ENCODE data around the gene FGG.
A peak's percentile ranks its signal among the peaks of the same experiment; 100 is the strongest.

Gene FGG
- total RNA-seq = 0 reads per million in 2 experiments

- DNase-seq (ENCODE audit: low read depth) = no peak
Measured at GRCh38 chr4:154612472-154613414, at the start of gene FGG. TSS of gene FGG (minus strand) at chr4:154612656. CDS start at chr4:154612609, 47 bp downstream.

DNA sequence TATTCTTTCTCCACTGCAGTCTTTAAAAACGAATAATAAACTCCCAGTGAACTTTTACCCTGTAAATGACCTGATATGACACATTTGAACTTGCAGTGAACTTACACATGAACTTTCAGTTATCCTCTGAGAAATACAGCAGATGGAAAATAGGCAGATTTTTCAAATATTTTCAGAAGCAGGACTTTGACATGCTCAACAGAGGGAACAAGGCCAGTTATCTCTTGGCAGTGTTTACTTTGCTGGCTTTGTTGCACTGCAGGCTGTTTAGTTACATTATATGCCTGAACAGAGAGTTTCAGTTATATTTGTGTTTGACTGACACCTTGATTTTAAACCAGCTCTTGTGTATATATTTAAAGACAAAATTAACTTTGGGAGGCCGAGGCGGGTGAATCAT is 47.6 kb upstream of the FGG start:
- no peak for DNase-seq (ENCODE audit: low read depth)

GRCh38 chr4:154658680-154659405 is 46.4 kb upstream of the FGG start:
- DNase-seq (ENCODE audit: low read depth) = no peak

- no peak for DNase-seq (ENCODE audit: low read depth)
Measured at GRCh38 chr4:154643493-154643892, 31.0 kb upstream of the FGG start.

GRCh38 chr4:154642373-154643009 is 30.0 kb upstream of the FGG start:
- DNase-seq (ENCODE audit: low read depth) = no peak

GRCh38 chr4:154640999-154641398 is 28.5 kb upstream of the FGG start:
- DNase-seq (ENCODE audit: low read depth) = no peak

GRCh38 chr4:154634058-154634457 is 21.6 kb upstream of the FGG start:
- DNase-seq (ENCODE audit: low read depth) = no peak

GRCh38 chr4:154631828-154632227 is 19.4 kb upstream of the FGG start:
- no peak for DNase-seq (ENCODE audit: low read depth)

- no peak for DNase-seq (ENCODE audit: low read depth)
Measured at GRCh38 chr4:154630324-154630723, 17.9 kb upstream of the FGG start.

- DNase-seq (ENCODE audit: low read depth) = peak; percentile 10
Measured at GRCh38 chr4:154626793-154627484, 14.5 kb upstream of the FGG start.

- no peak for DNase-seq (ENCODE audit: low read depth)
Measured at GRCh38 chr4:154625971-154626370, 13.5 kb upstream of the FGG start.

- no peak for DNase-seq (ENCODE audit: low read depth)
Measured at GRCh38 chr4:154623995-154624394, 11.5 kb upstream of the FGG start.

DNA sequence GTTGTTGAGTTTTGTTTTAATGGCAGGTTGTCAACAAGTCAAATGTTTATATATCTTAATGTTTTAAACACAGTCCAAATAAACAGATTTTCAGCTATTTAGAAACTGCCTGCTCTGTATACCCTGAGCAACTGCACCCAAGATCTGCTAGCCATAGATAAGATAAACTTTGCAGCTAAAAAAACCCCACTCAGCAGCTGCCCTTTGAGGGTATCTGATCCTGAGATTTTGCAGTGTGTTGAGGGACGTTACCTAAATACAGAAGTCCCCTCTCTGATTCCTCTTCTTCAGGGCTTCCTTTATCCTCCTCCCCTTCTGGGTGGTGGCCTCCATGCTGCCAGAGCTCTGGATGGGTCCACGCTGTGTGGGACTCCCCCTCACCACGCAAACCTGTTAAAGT is 11.0 kb upstream of the FGG start:
- no peak for DNase-seq (ENCODE audit: low read depth)

GRCh38 chr4:154622598-154622997 is 10.1 kb upstream of the FGG start:
- DNase-seq (ENCODE audit: low read depth) = no peak

DNA sequence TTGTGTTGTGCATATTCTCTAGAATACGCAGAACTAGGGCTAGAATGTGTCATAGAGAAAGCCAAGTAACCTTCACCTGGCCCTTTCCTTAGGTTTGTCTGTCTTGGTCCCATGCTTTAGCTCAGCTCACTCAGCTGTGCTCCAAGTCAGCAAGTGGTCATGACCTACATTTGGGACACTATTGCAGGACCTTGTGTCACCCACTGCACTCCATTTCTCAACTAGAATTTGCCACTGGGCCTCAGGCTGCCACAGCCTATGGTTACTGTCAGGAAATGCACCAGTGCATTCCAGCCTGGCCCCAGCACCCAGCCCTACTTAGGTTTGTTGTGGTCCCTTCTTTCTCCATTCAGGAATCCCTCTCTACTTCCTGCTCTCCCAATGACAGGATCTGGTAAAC is 7.7 kb upstream of the FGG start:
- DNase-seq (ENCODE audit: low read depth) = no peak

DNA sequence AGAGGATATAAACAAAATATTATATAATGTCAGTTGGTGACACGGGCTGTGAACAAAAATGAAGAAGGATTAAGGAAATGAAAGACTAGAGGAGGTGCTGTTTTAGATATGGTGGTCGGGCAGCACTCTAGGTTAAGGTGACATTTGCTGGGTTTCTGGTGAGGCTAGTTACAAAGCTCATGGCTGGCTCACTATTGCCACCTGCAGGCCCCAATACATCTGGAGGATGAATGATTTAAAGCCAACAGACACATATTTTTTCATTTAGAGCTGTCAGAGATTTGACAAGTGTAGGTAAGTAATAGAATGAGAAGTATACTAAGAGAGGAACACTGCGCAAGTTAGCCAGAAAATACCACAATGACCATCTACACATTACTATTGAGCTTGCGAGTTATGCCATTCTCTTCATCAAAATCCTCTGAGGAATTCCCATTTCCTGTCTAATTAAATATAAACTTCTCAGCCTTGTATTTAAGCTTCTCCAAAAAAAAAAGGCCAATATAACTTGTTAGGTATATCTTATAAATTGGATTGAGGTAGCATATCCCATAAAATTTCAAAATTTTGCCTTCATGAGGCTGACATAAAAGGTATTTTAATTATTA is 6.4 kb upstream of the FGG start:
- peak; percentile 22 for DNase-seq (ENCODE audit: low read depth)

- no peak for DNase-seq (ENCODE audit: low read depth)
Measured at GRCh38 chr4:154617820-154618317, 5.4 kb upstream of the FGG start.

DNA sequence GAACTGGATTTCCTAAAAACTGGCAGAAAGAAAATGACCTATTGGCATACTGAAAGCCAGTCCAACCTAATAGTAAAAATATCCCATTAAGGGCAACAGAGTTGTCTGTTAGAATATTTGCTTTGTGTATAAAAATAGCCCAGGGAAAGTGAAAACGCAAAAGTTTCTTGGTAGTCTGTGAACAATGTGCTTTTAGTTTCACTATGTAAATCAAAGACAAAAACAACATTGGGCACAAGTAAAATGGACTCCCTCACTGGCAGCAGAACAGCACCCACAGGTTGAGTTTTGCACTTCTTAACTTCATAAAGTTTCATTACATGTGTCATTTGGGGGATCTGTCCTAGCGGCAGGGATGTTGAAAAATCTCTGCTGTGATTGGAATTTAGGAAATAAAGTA is 4.3 kb upstream of the FGG start:
- DNase-seq (ENCODE audit: low read depth) = no peak

DNA sequence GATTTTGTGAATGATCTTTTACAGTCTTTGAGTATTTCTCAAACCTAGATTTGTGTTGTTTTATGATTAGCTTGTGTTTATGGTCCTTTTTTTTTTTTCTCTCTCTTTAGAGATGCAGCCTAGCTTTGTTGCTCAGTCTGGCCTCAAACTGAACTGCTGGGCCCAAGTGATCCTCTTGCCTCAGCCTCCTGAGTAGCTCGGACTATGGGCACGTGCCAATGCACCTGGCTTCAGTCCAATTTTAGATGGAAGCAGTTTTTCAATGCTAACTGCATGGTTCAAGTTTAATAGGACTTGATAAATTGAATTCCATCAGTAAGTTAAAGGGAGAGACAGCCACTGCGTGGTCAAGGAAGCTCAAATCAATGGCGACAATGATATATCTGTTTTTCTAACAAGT is 3.8 kb upstream of the FGG start:
- DNase-seq (ENCODE audit: low read depth) = no peak

GRCh38 chr4:154615211-154615610 is 2.8 kb upstream of the FGG start:
- no peak for DNase-seq (ENCODE audit: low read depth)

GRCh38 chr4:154614306-154614705 is 1.9 kb upstream of the FGG start:
- DNase-seq (ENCODE audit: low read depth) = no peak
